Large intestine (tissue), 3 donors: ENCODE data around the gene IL25. TPM values are rescaled to one million over a fixed set of nuclear protein-coding genes. Genes with fewer than 3 reads are reported as not detected.
"Not testable (repeated sequence)": the region's sequence is repeated elsewhere in the genome, so short reads cannot be mapped to it uniquely, and the experiment has no call there.

Experiments
- DNase-seq, 2 donors: peaks; one replicate each; pipeline versions ENCODE4 v3.0.0 to v3.0.0-alpha.2; 2013
- H3K27ac ChIP-seq: one replicate; pipeline ENCODE4 v1.5.1; 2013; ENCODE audit warnings: low read length
- H3K27me3 ChIP-seq: 2 replicates; pipeline ENCODE4 v1.6.1; 2013; ENCODE audit warnings: low read length; ENCODE audit not compliant: control insufficient read depth, insufficient read depth
- H3K36me3 ChIP-seq: 2 replicates; pipeline ENCODE4 v1.6.1; 2013; ENCODE audit warnings: low read length; ENCODE audit not compliant: control insufficient read depth, insufficient read depth
- H3K4me1 ChIP-seq: one replicate; pipeline ENCODE4 v1.6.1; 2013; ENCODE audit warnings: low read length; ENCODE audit not compliant: control insufficient read depth, insufficient read depth
- H3K4me3 ChIP-seq: one replicate; pipeline ENCODE4 v1.5.1; 2013; ENCODE audit warnings: low read length
- H3K9me3 ChIP-seq: one replicate; pipeline ENCODE4 v1.6.1; 2013; ENCODE audit warnings: mild to moderate bottlenecking, low read depth, low read length, moderate library complexity; ENCODE audit not compliant: control insufficient read depth
- WGBS: methylation state at CpG from one replicate; pipeline ENCODE4 v1.1.5; 2013; ENCODE audit warnings: low lambda C conversion rate; ENCODE audit not compliant: insufficient coverage; 5-methylcytosine and 5-hydroxymethylcytosine counted together
- polyA plus RNA-seq: library from polyadenylated mRNA; unstranded; fragments of 120-200 nt; gene quantifications from one replicate; pipeline ENCODE4 v1.2.1, GENCODE V29; 2013

IL25 gene
- polyA plus RNA-seq, 1 donor, result not detected

GRCh38 chr14:23382276-23382675 lies 9.7 kb downstream of the IL25 start:
- Histone ChIP-seq H3K27ac (no peak overlapping the region), H3K4me1 (peaks cover 11% of the 10 kb centered on the region), H3K36me3 (no peaks in the 10 kb centered on the region), H3K4me3 (no peak overlapping the region), H3K9me3 (no peaks in the 10 kb centered on the region), H3K27me3 (no peaks in the 10 kb centered on the region)
- WGBS, result no CpG with 5 or more reads among the region's 6 CpGs
- no peak for DNase-seq

- no peak for DNase-seq
- H3K36me3 ChIP-seq, result no peaks in the 10 kb centered on the region
- H3K27ac ChIP-seq, result no peak overlapping the region
- H3K9me3 ChIP-seq, result no peaks in the 10 kb centered on the region
- no CpG with 5 or more reads among the region's 10 CpGs for WGBS
- no peaks in the 10 kb centered on the region for H3K27me3 ChIP-seq
- peaks cover 11% of the 10 kb centered on the region for H3K4me1 ChIP-seq
- H3K4me3 ChIP-seq, result no peak overlapping the region
Measured at GRCh38 chr14:23382731-23383440, 10.3 kb downstream of the IL25 start.

GRCh38 chr14:23384364-23385080 lies 11.9 kb downstream of the IL25 start:
- Histone ChIP-seq H3K4me1 (peaks cover 11% of the 10 kb centered on the region), H3K27me3 (no peaks in the 10 kb centered on the region), H3K9me3 (no peaks in the 10 kb centered on the region), H3K36me3 (no peaks in the 10 kb centered on the region), H3K4me3 (no peak overlapping the region), H3K27ac (no peak overlapping the region)
- WGBS, result no CpG with 5 or more reads among the region's 29 CpGs
- no peak for DNase-seq

GRCh38 chr14:23385244-23385641 lies 12.6 kb downstream of the IL25 start:
- Histone ChIP-seq H3K36me3 (no peaks in the 10 kb centered on the region), H3K4me1 (peaks cover 8% of the 10 kb centered on the region), H3K9me3 (no peaks in the 10 kb centered on the region), H3K27me3 (no peaks in the 10 kb centered on the region), H3K27ac (no peak overlapping the region), H3K4me3 (no peak overlapping the region)
- WGBS, result 100% methylated on average over 1 of the region's 2 CpGs
- no peak for DNase-seq

- WGBS, result no CpG with 5 or more reads among the region's 18 CpGs
- H3K9me3 ChIP-seq, result no peaks in the 10 kb centered on the region
- H3K27ac ChIP-seq, result no peak overlapping the region
- no peak overlapping the region for H3K4me3 ChIP-seq
- no peak for DNase-seq
- H3K4me1 ChIP-seq, result peaks cover 3% of the 10 kb centered on the region
- H3K27me3 ChIP-seq, result no peaks in the 10 kb centered on the region
- no peaks in the 10 kb centered on the region for H3K36me3 ChIP-seq
Measured at GRCh38 chr14:23385642-23386265, 13.1 kb downstream of the IL25 start.

GRCh38 chr14:23386266-23386657 lies 13.7 kb downstream of the IL25 start:
- H3K27ac ChIP-seq, H3K36me3 ChIP-seq, DNase-seq, H3K9me3 ChIP-seq, H3K4me1 ChIP-seq, H3K27me3 ChIP-seq, H3K4me3 ChIP-seq: not testable (repeated sequence)
- WGBS, result no CpG with 5 or more reads among the region's 17 CpGs

GRCh38 chr14:23386999-23387398 lies 14.4 kb downstream of the IL25 start:
- no peaks in the 10 kb centered on the region for H3K4me1 ChIP-seq
- H3K4me3 ChIP-seq, result no peak overlapping the region
- no peaks in the 10 kb centered on the region for H3K36me3 ChIP-seq
- no peak overlapping the region for H3K27ac ChIP-seq
- no CpG with 5 or more reads among the region's 1 CpG for WGBS
- no peaks in the 10 kb centered on the region for H3K27me3 ChIP-seq
- no peak for DNase-seq
- no peaks in the 10 kb centered on the region for H3K9me3 ChIP-seq

- no peaks in the 10 kb centered on the region for H3K36me3 ChIP-seq
- H3K4me1 ChIP-seq, result no peaks in the 10 kb centered on the region
- no peaks in the 10 kb centered on the region for H3K27me3 ChIP-seq
- no CpG with 5 or more reads among the region's 26 CpGs for WGBS
- no peak overlapping the region for H3K4me3 ChIP-seq
- no peak overlapping the region for H3K27ac ChIP-seq
- no peak for DNase-seq
- no peaks in the 10 kb centered on the region for H3K9me3 ChIP-seq
Measured at GRCh38 chr14:23387916-23388882, 15.6 kb downstream of the IL25 start.

GRCh38 chr14:23388996-23389395 lies 16.4 kb downstream of the IL25 start:
- no peaks in the 10 kb centered on the region for H3K36me3 ChIP-seq
- H3K4me3 ChIP-seq, result no peak overlapping the region
- H3K27ac ChIP-seq, result no peak overlapping the region
- no peaks in the 10 kb centered on the region for H3K4me1 ChIP-seq
- peaks cover 3% of the 10 kb centered on the region for H3K27me3 ChIP-seq
- DNase-seq, result no peak
- H3K9me3 ChIP-seq, result no peaks in the 10 kb centered on the region
- no CpG with 5 or more reads among the region's 8 CpGs for WGBS

- Histone ChIP-seq H3K4me3 (no peak overlapping the region), H3K4me1 (no peaks in the 10 kb centered on the region), H3K27me3 (peaks cover 3% of the 10 kb centered on the region), H3K36me3 (no peaks in the 10 kb centered on the region), H3K9me3 (no peaks in the 10 kb centered on the region), H3K27ac (no peak overlapping the region)
- DNase-seq, result no peak
- WGBS, result 36% methylated on average over 1 of the region's 12 CpGs
Measured at GRCh38 chr14:23389396-23389795, 16.8 kb downstream of the IL25 start.
